NCI-H1105 (cell line): ENCODE measurements around the gene CASZ1.

Source experiments
- DNase-seq: peaks from one replicate; lab custom pipeline; 2025; lab: John Stamatoyannopoulos, UW

CASZ1 gene

GRCh38 chr1:10796029-10796944 is at the start of gene CASZ1:
Gene CASZ1, minus strand, starts transcription at chr1:10796646. Its CDS starts 102,757 bp downstream, at chr1:10693889.
- DNase-seq: peak; percentile 90

- no peak for DNase-seq
Observed at GRCh38 chr1:10843697-10844096, 47.3 kb upstream of the CASZ1 start.

- no peak for DNase-seq
Observed at GRCh38 chr1:10841118-10841517, 44.7 kb upstream of the CASZ1 start.

- no peak for DNase-seq
Observed at GRCh38 chr1:10839188-10839770, 42.8 kb upstream of the CASZ1 start.

- no peak for DNase-seq
Observed at GRCh38 chr1:10838541-10838940, 42.1 kb upstream of the CASZ1 start.

GRCh38 chr1:10836726-10837125 is 40.3 kb upstream of the CASZ1 start:
- no peak for DNase-seq

- peak; percentile 93 for DNase-seq
Observed at GRCh38 chr1:10835822-10836421, 39.5 kb upstream of the CASZ1 start.

- peak; percentile 49 for DNase-seq
Observed at GRCh38 chr1:10835421-10835820, 39.0 kb upstream of the CASZ1 start.

- DNase-seq: peak; percentile 60
Observed at GRCh38 chr1:10834770-10835412, 38.4 kb upstream of the CASZ1 start.

- no peak for DNase-seq
Observed at GRCh38 chr1:10833630-10834557, 37.4 kb upstream of the CASZ1 start.

GRCh38 chr1:10832703-10833102 is 36.3 kb upstream of the CASZ1 start:
- DNase-seq: no peak

GRCh38 chr1:10830961-10831668 is 34.7 kb upstream of the CASZ1 start:
- no peak for DNase-seq

- DNase-seq: no peak
Observed at GRCh38 chr1:10829965-10830515, 33.6 kb upstream of the CASZ1 start.

GRCh38 chr1:10829067-10829818 is 32.8 kb upstream of the CASZ1 start:
- DNase-seq: no peak

- DNase-seq: no peak
Observed at GRCh38 chr1:10827377-10828333, 31.2 kb upstream of the CASZ1 start.

GRCh38 chr1:10825592-10825991 is 29.1 kb upstream of the CASZ1 start:
- no peak for DNase-seq

GRCh38 chr1:10824821-10825540 is 28.5 kb upstream of the CASZ1 start:
- no peak for DNase-seq

GRCh38 chr1:10823000-10823401 is 26.6 kb upstream of the CASZ1 start:
- DNase-seq: no peak
